ENCODE data around the gene ZFHX3.

ZFHX3 gene

GRCh38 chr16:72840631-72841381 is 207.1 kb downstream of the ZFHX3 start:
- TF ChIP-seq CTCF (IDR thresholded peaks at IDR 0.05), result no peak
- Histone ChIP-seq H3K9me3 (no peaks in the 10 kb centered on the region), H3K27ac (no peak overlapping the region), H3K36me3 (no peaks in the 10 kb centered on the region), H3K4me3 (ENCODE audit: low read depth in 1 of 2, low read length in 1 of 2) (no peak overlapping the region), H3K4me1 (ENCODE audit: control insufficient read depth in 1 of 2, insufficient read depth in 1 of 2, low read depth in 1 of 2, low read length in 1 of 2) (no peaks in the 10 kb centered on the region), H3K27me3 (peaks cover 12% of the 10 kb centered on the region)

- no peak overlapping the region for H3K4me3 ChIP-seq (ENCODE audit: low read depth in 1 of 2, low read length in 1 of 2)
- H3K27ac ChIP-seq, result no peak overlapping the region
- no peaks in the 10 kb centered on the region for H3K4me1 ChIP-seq (ENCODE audit: control insufficient read depth in 1 of 2, insufficient read depth in 1 of 2, low read depth in 1 of 2, low read length in 1 of 2)
- no peaks in the 10 kb centered on the region for H3K9me3 ChIP-seq
- TF ChIP-seq CTCF (IDR thresholded peaks at IDR 0.05), result no peak
- no peaks in the 10 kb centered on the region for H3K36me3 ChIP-seq
- H3K27me3 ChIP-seq, result peaks cover 2% of the 10 kb centered on the region
Observed at GRCh38 chr16:72838951-72839350, 209.0 kb downstream of the ZFHX3 start.

GRCh38 chr16:72838586-72838910 is 209.4 kb downstream of the ZFHX3 start:
- Histone ChIP-seq H3K36me3 (no peaks in the 10 kb centered on the region), H3K9me3 (no peaks in the 10 kb centered on the region), H3K27ac (no peak overlapping the region), H3K4me1 (ENCODE audit: control insufficient read depth in 1 of 2, insufficient read depth in 1 of 2, low read depth in 1 of 2, low read length in 1 of 2) (no peaks in the 10 kb centered on the region), H3K27me3 (no peaks in the 10 kb centered on the region), H3K4me3 (ENCODE audit: low read depth in 1 of 2, low read length in 1 of 2) (no peak overlapping the region)
- no peak for TF ChIP-seq CTCF (IDR thresholded peaks at IDR 0.05)

- Histone ChIP-seq H3K4me1 (ENCODE audit: control insufficient read depth in 1 of 2, insufficient read depth in 1 of 2, low read depth in 1 of 2, low read length in 1 of 2) (no peaks in the 10 kb centered on the region), H3K4me3 (ENCODE audit: low read depth in 1 of 2, low read length in 1 of 2) (no peak overlapping the region), H3K9me3 (no peaks in the 10 kb centered on the region), H3K27ac (no peak overlapping the region), H3K27me3 (no peaks in the 10 kb centered on the region), H3K36me3 (no peaks in the 10 kb centered on the region)
- no peak for TF ChIP-seq CTCF (IDR thresholded peaks at IDR 0.05)
Observed at GRCh38 chr16:72837846-72838585, 209.9 kb downstream of the ZFHX3 start.

- Histone ChIP-seq H3K4me3 (ENCODE audit: low read depth in 1 of 2, low read length in 1 of 2) (no peak overlapping the region), H3K36me3 (no peaks in the 10 kb centered on the region), H3K9me3 (no peaks in the 10 kb centered on the region), H3K27ac (no peak overlapping the region), H3K27me3 (no peaks in the 10 kb centered on the region), H3K4me1 (ENCODE audit: control insufficient read depth in 1 of 2, insufficient read depth in 1 of 2, low read depth in 1 of 2, low read length in 1 of 2) (no peaks in the 10 kb centered on the region)
- no peak for TF ChIP-seq CTCF (IDR thresholded peaks at IDR 0.05)
Observed at GRCh38 chr16:72836985-72837384, 210.9 kb downstream of the ZFHX3 start.
